ENCODE measurements around the gene KRT81.

DNA sequence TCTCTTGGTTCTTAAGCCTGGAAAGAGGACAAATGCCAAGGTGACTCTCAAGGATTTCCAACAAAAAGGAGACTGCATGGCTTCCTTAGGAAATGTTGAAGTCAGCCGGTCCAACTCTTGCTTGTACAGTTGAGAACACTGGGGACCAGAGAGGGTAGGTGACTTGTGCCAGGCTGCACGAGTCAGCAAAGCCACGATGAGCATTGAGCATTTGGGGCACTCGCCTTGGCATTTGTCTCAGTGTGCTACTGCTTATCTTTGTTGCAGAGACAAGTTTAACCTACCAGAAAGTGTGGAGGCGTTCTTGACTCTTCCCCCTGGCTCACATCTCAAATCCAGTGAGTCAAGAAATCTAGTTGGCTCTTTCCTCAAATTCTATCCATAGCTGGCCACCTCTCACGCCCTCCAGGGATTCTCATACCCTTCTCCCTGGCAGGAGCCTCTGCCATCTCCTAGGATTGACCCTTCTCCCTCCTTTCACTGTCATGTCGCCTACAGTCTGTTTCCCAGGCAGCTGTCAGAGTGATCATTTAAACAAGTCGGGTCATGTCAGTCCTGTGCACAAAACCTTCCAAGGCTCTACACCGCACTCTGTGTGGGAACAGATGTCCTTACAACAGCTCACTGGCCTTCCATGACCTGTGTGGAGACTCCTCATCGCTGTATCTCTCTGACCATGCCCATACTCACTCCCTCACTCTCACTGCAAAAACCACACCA, 47.1 kb upstream of the KRT81 start:
- TF ChIP-seq ZNF384 (IDR thresholded peaks at IDR 0.05) = no peak
- TF ChIP-seq L3MBTL2 (conservative IDR thresholded peaks at IDR 0.05) = no peak
- TF ChIP-seq SP1 (IDR thresholded peaks at IDR 0.05) = no peak
- TF ChIP-seq NFRKB (IDR thresholded peaks at IDR 0.05) = no peak
- no peak for TF ChIP-seq SUZ12 (IDR thresholded peaks at IDR 0.05)
- no peak for TF ChIP-seq FOXK2 (IDR thresholded peaks at IDR 0.05)
- no peak for TF ChIP-seq BHLHE40 (IDR thresholded peaks at IDR 0.05; ENCODE audit: borderline replicate concordance)
- no peak for TF ChIP-seq ELF4 (IDR thresholded peaks at IDR 0.05)
- no peak for TF ChIP-seq LEF1 (IDR thresholded peaks at IDR 0.05; ENCODE audit: borderline replicate concordance)
- TF ChIP-seq, protein P1, sequence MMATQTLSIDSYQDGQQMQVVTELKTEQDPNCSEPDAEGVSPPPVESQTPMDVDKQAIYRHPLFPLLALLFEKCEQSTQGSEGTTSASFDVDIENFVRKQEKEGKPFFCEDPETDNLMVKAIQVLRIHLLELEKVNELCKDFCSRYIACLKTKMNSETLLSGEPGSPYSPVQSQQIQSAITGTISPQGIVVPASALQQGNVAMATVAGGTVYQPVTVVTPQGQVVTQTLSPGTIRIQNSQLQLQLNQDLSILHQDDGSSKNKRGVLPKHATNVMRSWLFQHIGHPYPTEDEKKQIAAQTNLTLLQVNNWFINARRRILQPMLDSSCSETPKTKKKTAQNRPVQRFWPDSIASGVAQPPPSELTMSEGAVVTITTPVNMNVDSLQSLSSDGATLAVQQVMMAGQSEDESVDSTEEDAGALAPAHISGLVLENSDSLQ (IDR thresholded peaks at IDR 0.05) = no peak

All from HEK293T (cell line).